ENCODE results near the gene TRIM29.

- TF ChIP-seq, protein P1, sequence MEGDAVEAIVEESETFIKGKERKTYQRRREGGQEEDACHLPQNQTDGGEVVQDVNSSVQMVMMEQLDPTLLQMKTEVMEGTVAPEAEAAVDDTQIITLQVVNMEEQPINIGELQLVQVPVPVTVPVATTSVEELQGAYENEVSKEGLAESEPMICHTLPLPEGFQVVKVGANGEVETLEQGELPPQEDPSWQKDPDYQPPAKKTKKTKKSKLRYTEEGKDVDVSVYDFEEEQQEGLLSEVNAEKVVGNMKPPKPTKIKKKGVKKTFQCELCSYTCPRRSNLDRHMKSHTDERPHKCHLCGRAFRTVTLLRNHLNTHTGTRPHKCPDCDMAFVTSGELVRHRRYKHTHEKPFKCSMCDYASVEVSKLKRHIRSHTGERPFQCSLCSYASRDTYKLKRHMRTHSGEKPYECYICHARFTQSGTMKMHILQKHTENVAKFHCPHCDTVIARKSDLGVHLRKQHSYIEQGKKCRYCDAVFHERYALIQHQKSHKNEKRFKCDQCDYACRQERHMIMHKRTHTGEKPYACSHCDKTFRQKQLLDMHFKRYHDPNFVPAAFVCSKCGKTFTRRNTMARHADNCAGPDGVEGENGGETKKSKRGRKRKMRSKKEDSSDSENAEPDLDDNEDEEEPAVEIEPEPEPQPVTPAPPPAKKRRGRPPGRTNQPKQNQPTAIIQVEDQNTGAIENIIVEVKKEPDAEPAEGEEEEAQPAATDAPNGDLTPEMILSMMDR (conservative IDR thresholded peaks at IDR 0.05 in 1 of 2, IDR thresholded peaks at IDR 0.05 in 1 of 2; ENCODE audit: low read depth in 1 of 2, low read length in 2 of 2), result no peak
- no peak for TF ChIP-seq EZH2 (IDR thresholded peaks at IDR 0.05; ENCODE audit: low read length, missing control alignments)
Measured at GRCh38 chr11:120117991-120118390, 19.9 kb downstream of the TRIM29 start.
